Measurements from ENCODE around the gene GGA3.

GGA3 gene

DNA sequence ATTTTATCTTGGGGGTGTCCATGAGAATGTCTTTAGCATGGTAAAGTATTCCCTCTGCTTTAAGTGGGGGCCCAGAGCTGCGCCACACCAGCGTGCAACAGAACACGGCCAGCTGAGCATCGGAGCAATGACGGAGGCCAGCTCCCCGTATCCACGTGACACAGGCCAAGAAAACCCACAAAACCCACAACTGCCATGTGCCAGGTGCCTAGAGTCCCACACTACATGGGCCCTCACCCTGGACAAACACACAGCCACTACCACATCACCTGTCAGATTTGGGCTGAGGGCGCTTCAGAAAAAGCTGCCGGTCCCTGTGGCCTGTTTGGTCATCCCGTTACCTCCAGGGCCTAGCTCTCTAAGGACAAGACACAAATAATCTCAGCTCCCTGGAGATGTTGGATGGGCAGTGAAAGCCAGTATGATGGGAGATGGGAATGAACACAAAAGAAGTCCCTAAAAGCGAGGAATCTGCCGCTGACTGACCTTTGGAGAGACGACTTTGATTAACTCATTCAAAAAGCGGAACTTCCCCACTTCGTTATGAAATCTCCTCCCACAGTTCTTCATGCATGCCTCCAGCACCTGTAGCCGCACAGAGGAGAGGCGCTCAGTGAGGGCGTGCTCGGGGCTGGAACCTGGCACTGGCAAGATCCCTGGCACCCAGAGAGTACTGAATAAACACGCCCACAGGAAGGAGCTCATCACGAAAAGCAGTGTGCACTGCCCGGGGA is 17.1 kb downstream of the GGA3 start:
- DNase-seq (ENCODE audit: low read depth, low spot score): no peak
- POLR2A ChIA-PET: no interaction called here
- H3K4me3 ChIP-seq (ENCODE audit: low read depth, low read length): no peak overlapping the region
- CTCF ChIA-PET: interaction anchor here (1.2 to 1.3 kb wide), 2 partner anchors 12 to 27 kb away, joined by 3 to 7 read pairs; partner anchors contain the start of gene MIF4GD
- TF ChIP-seq CTCF (IDR thresholded peaks at IDR 0.05; ENCODE audit: insufficient read depth, low read length, missing control alignments): no peak

GRCh38 chr17:75242461-75243042 is 18.9 kb downstream of the GGA3 start:
- no peak overlapping the region for H3K4me3 ChIP-seq (ENCODE audit: low read depth, low read length)

GRCh38 chr17:75241996-75242460 is 19.4 kb downstream of the GGA3 start:
- POLR2A ChIA-PET: no interaction called here
- DNase-seq (ENCODE audit: low read depth, low spot score): no peak
- H3K4me3 ChIP-seq (ENCODE audit: low read depth, low read length): no peak overlapping the region
- CTCF ChIA-PET: interaction anchor here (0.6 to 6.0 kb wide), 6 partner anchors 7 to 170 kb away, joined by 3 to 73 read pairs (median 14); partner anchors contain the start of genes GGA3 and MIF4GD
- no peak for TF ChIP-seq CTCF (IDR thresholded peaks at IDR 0.05; ENCODE audit: insufficient read depth, low read length, missing control alignments)

More at GRCh38 chr17:75242461-75243042, 18.9 kb downstream of the GGA3 start:
- POLR2A ChIA-PET: no interaction called here
- CTCF ChIA-PET: interaction anchor here (1.3 to 6.0 kb wide), 4 partner anchors 7 to 169 kb away, joined by 8 to 73 read pairs (median 24); partner anchors contain the start of genes GGA3 and MIF4GD
- DNase-seq (ENCODE audit: low read depth, low spot score): no peak
- no peak for TF ChIP-seq CTCF (IDR thresholded peaks at IDR 0.05; ENCODE audit: insufficient read depth, low read length, missing control alignments)

DNA sequence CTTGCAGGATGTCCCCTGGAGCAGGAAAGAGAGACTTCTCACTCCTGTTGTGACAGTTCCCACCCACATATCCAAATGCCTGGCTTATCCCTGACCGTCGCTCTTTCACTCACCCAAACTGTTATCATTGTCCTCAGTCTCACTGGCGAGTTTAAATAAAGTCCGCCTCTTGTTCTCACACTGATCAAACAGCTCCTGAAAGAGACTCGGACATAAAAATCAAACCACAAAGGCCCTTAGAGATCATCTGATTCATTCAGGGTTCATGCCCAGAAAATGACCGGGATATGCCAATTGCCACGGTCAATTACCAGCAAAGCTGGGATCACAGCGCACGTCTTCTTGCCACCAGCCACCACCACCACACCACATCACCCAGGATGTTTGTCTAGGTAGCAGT is 19.9 kb downstream of the GGA3 start:
- no peak overlapping the region for H3K4me3 ChIP-seq (ENCODE audit: low read depth, low read length)
- ChIA-PET CTCF (interaction anchor here (0.6 to 6.0 kb wide), 11 partner anchors 8 to 171 kb away, joined by 3 to 73 read pairs (median 8); partner anchors contain the start of genes GGA3 and MIF4GD), POLR2A (no interaction called here)
- TF ChIP-seq CTCF (IDR thresholded peaks at IDR 0.05; ENCODE audit: insufficient read depth, low read length, missing control alignments): no peak
- no peak for DNase-seq (ENCODE audit: low read depth, low spot score)

- TF ChIP-seq CTCF (IDR thresholded peaks at IDR 0.05; ENCODE audit: insufficient read depth, low read length, missing control alignments): no peak
- POLR2A ChIA-PET: no interaction called here
- CTCF ChIA-PET: interaction anchor here (1.1 to 6.0 kb wide), 15 partner anchors 8 to 279 kb away, joined by 3 to 73 read pairs (median 15); partner anchors contain the start of genes GGA3 and MIF4GD
- no peak for DNase-seq (ENCODE audit: low read depth, low spot score)
- H3K4me3 ChIP-seq (ENCODE audit: low read depth, low read length): no peak overlapping the region
These were observed 20.3 kb downstream of the GGA3 start for GRCh38 chr17:75241143-75241430.
